NCI-H2196 (cell line): ENCODE results near the gene APOL1.
"Not testable (repeated sequence)": the region's sequence is repeated elsewhere in the genome, so short reads cannot be mapped to it uniquely, and the experiment has no call there.

Experiments used
- DNase-seq: peaks from one replicate; lab custom pipeline; 2025; ENCODE audit not compliant: unreplicated experiment; lab: John Stamatoyannopoulos, UW

Gene APOL1

DNA sequence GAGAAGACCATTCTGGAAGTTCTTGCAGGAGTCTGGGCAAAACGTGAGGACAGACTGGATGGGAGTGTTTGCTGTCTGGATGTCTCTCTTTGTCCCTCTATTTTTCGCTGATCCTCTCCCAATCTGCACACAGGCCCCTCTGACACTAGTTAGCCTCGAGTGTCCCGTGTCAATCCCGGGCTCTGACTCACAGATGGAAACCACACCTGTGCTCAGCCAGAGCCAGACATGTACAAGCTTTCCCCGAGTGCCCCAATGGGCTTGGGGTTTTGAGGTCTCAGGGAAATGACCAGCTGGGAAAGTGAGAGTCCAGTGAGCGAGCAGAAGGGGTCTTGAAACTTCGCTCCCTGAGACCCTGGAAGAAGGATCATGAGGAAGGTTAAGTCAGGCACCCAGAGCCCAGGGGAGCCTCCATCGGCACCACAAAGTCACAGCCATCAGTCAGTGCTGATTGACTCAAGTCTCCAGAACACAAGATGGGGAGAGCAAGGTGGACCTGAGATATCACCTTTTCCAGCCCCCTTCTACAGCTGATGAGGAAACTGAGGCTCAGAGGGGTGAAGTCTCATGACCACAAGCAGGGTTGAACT is 27.5 kb upstream of the APOL1 start:
- DNase-seq: no peak

DNA sequence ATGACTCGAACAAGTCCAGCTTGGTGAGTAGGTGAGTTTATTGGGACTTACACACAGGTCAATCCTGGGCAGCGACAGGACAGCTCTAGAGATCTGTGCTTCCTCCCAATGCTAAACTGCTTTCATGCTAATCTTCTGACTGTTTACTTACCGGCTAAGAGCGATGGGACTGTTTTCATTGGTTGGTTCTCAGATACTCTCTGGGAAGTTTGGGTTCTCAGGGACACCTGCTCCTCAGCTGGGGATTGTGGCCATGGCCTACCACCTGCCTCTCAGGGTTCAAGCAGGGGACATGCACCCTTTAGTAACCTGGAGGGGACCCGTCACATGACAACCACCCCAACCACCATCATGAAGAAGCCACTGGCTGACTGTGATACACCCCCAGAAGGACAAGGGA is 26.7 kb upstream of the APOL1 start:
- DNase-seq: no peak

DNA sequence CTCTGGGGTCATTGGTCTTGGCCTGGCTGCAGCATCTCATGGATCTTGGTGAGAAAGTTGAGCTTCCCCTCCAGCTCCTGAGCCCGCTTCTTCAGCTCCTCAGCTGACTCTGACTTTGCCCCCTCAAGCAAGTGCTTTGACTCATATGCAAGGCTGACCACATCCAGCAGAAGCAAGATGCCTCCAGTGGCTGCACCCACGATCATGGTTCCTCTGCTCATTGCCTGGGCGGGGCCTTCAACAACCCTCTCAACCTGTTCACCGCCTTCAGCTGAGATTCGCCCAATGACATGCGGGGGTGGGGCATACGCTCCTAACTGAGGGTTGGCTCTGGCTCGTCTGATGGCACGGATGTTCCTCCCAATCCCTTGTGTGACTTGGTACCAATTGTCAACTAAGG is 25.5 kb upstream of the APOL1 start:
- no peak for DNase-seq

- no peak for DNase-seq
Observed at GRCh38 chr22:36227806-36228205, 25.1 kb upstream of the APOL1 start.

DNA sequence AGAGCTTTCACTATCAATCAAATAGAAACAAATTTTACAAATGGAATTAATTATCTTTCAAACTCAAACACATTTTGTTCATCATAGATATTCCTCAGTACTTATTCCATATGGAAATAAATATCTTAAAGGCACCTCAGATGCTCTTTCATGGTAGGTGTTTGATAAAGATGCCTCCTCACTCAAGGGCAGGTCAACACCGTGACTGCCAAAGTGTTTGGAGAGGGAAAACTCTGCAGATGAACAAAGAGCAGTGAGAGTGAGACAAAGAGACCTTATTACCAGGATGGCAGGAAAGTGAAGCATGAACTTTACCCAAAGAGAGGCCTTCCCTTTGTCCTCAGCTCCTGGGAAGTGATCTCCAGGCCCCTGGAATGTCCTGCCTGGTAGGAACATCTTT is 24.6 kb upstream of the APOL1 start:
- DNase-seq: not testable (repeated sequence)

DNA sequence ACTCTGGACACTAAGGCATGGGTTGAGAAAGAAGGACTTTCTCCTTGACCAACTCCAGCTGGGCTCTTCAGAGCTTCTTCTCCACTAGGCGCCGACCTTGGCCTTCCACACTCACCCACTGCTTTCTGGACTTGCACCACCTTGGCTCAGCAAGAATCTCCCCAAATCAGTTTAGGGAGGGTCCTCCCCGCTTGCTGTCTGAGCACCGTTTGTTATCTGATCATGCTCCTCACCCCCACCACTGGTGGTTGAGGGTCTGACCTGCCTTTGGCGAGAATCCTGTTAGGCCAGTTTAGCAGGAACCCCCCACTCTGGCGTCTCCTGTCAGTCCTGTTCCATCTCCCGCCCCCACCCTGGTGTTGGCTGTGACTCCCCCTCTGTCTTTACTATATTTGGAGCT is 24.0 kb upstream of the APOL1 start:
- DNase-seq: no peak

DNA sequence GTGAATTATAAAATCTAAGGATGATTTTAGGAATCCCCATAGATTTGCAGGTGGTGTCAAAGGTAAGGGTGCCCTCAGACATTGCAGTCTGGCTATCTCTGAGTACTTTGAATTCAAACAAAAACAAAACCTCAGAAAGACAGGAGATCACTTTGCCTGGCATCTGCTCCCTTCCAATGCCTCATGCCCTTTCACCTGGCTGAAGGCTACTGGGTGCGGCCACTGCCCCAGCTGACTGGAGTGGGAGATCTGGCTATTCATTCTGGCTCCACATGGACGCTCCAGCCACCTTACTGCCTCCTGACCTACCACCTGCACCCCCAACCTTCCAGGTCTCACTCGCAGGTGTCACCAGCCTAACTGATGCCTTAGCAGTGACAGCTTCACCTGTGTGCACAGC is 23.3 kb upstream of the APOL1 start:
- not testable (repeated sequence) for DNase-seq

- DNase-seq: not testable (repeated sequence)
Observed at GRCh38 chr22:36231051-36231450, 21.9 kb upstream of the APOL1 start.

- DNase-seq: no peak
Observed at GRCh38 chr22:36232715-36233401, 20.1 kb upstream of the APOL1 start.

DNA sequence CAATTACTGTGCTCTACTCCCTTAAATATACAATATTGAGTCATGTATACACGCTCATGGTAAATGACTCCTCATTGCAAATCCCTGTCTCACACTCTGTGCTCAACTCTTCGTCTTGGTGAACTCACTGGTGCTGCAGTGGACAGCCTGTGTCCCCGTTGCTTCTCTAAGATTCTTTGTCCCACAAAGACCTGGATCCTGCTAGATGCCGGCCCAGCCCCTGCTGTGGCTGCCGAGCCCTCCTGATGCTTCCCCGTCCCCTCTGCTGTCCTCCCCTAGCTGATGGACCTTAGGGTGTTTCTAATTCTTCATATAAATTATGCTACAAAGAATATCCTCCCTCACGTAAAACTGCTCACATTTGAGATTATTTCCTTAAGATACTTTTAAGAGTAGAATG is 19.1 kb upstream of the APOL1 start:
- DNase-seq: no peak

GRCh38 chr22:36234213-36234612 is 18.7 kb upstream of the APOL1 start:
- no peak for DNase-seq

DNA sequence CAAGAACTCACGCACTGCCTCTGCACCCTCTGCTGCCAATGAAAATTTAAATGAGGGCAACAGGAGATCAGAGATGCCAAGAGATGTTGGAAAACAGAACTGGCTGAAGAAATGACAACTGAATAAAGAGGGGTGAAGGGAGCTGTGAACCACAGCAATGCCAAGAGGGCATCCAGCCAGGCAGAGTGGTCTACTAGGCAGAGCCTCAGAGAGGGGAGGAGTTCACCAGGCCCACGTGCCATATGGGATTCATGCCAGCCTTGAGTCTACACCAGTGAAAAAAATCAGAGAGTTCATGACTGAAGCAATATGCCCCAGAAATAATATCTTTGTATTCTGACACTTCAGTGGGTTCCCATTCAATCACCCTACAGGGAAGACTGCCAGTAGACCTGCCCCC is 18.0 kb upstream of the APOL1 start:
- DNase-seq: no peak

DNA sequence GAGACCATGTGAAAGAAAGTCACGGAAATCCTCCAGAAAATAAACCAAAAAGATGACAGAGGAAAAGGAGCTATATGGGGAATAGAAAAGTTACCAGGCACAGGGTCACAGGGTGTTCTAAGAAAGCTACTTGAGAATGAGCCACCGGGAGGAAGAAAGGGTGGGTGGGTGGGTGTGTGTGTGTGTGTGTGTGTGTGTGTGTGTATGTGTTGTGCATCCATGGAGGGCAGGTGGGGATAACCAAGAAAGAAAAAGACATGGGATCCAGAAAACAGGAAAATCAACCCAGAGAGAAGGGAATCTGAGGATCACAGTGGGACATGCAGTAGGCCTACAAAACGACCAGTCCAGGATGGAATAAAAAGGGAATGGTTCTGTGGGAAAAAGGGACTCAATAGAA is 17.3 kb upstream of the APOL1 start:
- DNase-seq: no peak

DNA sequence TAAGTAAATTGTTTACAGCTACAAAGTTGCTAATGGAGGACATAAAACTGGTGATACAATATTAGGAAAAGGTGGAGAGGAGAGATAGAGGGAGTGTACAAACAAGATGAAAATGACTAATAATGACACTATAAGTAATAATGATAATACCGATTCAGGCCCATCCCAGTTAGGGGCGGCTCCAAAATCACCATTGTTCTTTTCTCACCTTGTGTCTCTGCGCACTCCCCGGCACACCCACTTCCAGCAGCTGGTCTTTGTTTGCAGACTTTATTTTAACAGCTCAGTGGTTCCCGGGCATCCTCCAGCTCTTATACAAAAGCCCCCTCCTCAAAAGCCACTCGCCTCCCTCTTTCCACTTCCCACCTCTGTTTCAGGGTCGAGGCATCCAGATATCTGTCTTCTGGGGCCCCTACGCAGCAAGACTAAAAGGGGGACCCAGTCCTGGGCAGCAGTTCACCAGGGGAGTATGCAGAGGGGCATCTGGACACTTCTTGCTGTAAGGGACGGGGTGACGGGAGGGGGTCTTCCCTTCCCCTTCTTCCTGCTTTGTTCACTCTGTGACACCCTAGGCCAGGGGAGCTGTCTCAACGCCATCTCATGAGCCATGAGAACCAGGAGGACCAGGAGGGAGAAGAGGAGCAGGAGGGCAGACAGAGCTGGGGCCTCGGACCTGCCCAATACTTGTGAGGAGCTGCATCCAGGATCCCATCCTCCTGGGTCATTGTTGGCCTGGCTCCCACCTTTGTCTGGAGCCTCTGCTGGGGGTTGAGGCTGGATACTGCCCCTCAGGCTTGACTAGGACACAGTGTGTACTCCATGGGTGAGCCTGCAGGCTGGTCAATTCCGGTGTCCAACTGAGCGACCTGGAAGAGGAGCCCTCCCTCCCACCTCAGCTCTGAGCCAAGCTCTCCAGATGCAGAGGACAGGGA is 16.3 kb upstream of the APOL1 start:
- DNase-seq: no peak

DNA sequence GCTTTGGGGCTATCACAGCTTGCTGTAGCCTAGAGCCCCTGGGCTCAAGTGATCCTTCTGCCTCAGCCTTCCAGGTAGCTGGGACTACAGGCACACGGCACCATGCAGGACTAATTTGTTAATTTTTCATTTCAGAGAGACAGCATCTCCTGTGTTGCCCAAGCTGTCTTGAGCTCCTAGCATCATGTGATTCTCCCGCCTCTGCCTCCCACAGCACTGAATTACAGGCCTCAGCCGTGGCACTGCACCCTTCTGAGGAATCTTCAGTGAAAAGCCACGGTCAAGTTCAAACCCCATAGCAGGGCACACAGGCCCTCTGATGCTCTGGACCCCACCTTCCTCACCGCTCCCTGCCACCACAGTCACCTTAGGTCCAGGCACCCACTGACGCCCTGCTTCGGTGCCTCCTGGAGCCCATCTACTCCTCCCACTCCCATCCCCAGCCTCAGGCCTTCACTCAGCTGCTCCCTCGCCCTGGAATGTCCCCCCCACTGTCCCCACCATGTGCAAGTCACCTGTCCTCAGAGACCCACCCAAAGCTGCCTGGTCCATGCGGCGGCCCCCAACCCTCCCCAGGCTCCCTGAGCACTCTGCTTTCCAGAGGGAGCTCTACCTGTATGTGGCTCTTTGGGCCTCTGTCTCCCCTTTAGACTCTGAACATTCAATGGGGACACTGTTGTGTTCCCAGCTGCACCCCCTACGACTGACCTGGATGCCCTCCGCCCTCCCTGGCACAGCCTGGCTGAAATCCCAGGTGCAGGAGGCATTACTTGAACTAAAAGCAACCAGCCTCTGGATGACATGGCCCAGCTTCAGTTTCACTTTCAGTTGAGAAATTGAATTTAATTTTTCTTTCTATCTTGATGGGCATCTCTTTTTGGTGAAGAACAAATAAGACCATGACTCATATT is 15.2 kb upstream of the APOL1 start:
- no peak for DNase-seq

- no peak for DNase-seq
Observed at GRCh38 chr22:36238373-36239149, 14.4 kb upstream of the APOL1 start.

- no peak for DNase-seq
Observed at GRCh38 chr22:36239150-36239400, 13.9 kb upstream of the APOL1 start.

DNA sequence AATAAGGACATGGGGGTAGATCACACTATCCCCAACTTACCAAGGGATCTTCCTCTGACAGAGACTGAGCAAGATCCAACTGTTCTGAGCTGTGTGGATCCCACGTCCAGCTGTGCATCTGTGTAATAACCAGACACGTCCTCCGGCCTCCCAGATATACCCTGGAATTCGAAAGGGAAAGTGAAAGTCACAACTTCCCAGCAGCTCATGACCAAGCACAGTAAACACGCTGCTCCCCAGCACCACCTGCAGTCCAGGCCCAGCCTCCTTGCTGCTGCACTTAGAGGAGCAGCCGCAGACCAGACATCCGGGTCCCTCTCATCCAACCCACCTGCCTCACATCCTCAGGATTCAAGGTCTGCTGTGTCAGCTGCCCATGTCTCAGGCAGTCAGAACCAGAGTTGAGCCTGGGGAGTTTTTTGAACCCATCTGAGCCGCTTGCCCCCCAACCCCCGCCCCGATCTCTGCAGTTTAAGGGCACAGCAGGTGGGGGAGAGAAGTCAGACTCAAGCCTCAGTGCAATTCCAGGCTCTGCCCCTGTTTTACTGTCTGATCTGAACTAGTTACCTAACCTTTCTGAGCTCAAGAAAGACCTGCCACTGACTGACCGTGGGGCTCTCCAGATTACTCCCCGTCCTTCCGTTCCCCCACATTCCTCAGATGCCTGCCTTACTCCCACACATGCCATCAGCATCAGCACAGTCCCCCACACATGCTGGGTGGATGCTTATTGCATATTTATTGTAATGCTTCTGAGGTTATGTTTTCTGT is 13.3 kb upstream of the APOL1 start, which contains the start of gene APOL2:
Gene APOL2, minus strand, starts transcription at position 127 of the 771 bp plus-strand sequence. CDS start 6,365 bp downstream, outside the sequence.
- peak; percentile 73 for DNase-seq

DNA sequence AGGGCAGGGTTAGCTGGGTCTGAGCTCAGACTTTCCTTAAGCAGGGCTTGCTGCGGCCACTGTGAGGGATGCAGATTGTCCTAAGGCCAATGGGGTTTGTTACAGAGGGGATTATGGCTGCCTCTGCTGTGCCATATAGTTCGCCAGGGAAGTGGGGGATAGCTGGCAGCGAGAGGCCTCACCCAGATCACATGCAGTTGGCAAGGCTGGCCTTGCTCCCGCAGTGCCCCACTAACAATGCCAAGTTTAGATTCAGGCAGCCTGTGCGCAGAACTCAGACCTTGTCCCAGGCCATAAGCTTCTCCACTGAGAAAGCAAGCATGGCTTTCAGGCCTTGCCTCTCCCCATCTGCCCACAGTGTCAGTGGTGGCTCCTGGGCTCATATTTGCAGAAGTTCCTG is 8.9 kb upstream of the APOL1 start:
- DNase-seq: no peak
